ENCODE data around the gene CAVIN1.
"Not testable (repeated sequence)": the region's sequence is repeated elsewhere in the genome, so short reads cannot be mapped to it uniquely, and the experiment has no call there.

The CAVIN1 gene

GRCh38 chr17:42404326-42405055 lies 18.6 kb downstream of the CAVIN1 start:
- DNase-seq: no peak

GRCh38 chr17:42403150-42403549 lies 19.9 kb downstream of the CAVIN1 start:
- DNase-seq: no peak

DNA sequence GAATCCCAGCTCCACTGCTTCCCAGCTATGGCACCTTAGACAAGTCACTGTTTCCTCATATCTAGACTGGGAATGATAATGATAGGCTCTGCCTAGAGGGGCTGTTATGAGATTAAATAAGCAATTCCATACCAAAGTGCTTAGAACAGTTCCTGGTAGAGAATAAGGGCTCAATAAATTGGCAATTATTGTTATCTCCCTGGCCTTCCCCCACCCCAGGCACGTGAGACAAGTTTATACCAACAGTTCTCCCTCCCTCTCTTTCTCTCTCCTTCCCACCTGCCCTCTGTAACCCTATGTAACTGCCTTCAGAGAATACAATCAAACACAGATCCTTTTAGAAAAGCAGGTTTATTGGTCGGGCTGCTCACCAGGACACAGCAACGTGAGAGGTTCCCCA lies 20.9 kb downstream of the CAVIN1 start:
- no peak for DNase-seq

DNA sequence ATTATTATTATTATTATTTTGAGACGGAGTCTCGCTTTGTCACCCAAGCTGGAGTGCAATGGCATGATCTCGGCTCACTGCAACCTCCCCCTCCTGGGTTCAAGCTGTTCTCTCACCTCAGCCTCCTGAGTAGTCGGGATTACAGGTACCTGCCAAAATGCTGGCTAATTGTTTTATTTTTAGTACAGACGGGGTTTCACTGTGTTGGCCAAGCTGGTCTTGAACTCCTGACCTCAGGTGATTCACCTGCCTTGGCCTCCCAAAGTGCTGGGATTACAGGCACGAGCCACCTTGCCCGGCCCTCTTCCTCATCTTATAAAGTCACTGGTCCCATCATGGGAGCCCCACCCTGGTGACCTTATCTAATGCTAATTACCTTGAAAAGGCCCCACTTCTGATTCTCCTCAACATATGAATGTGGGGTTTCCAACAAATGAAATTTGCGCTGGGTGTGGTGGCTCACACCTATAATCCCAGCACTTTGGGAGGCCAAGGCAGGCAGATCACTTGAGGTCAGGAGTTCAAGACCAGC lies 22.1 kb downstream of the CAVIN1 start:
- DNase-seq: not testable (repeated sequence)

GRCh38 chr17:42399948-42400843 lies 22.9 kb downstream of the CAVIN1 start:
- no peak for DNase-seq

DNA sequence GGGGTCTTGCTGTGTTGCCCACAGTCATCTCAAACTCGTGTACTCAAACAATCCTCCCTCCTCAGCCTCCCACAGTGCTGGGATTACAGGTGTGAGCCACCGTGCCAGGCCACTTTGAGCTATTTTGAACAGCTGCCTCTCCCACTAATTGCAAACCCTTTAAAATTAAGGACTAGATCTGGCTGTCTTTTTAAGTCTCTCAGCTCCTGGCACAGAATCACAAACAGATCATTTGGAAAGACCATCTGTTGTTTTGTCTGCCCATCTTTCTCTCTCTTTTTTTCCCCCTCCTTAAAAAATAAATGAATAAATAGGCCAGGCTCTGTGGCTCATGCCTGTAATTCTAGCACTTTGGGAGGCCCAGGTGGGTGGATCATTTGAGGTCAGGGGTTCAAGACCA lies 23.9 kb downstream of the CAVIN1 start:
- no peak for DNase-seq

- not testable (repeated sequence) for DNase-seq
These were observed 27.5 kb downstream of the CAVIN1 start for GRCh38 chr17:42395601-42396000.

DNA sequence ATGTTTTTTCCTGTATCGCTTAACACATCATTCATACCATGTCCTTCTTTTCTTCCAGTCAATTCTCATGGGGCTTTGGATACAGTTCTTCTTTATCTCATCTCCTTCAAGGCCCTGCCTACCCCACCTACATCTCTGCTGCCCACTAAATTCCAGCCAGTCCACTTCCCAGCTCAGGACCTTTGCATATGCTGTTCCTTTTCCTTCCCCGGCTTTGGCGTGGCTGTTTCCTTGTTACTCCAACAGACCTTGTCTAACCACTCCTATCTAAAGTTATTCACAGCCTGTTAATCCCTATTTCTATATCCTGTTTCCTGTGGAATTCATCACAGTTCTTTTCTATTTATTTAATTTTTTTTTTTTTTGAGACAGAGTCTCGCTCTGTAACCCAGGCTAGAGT lies 28.2 kb downstream of the CAVIN1 start:
- no peak for DNase-seq

DNA sequence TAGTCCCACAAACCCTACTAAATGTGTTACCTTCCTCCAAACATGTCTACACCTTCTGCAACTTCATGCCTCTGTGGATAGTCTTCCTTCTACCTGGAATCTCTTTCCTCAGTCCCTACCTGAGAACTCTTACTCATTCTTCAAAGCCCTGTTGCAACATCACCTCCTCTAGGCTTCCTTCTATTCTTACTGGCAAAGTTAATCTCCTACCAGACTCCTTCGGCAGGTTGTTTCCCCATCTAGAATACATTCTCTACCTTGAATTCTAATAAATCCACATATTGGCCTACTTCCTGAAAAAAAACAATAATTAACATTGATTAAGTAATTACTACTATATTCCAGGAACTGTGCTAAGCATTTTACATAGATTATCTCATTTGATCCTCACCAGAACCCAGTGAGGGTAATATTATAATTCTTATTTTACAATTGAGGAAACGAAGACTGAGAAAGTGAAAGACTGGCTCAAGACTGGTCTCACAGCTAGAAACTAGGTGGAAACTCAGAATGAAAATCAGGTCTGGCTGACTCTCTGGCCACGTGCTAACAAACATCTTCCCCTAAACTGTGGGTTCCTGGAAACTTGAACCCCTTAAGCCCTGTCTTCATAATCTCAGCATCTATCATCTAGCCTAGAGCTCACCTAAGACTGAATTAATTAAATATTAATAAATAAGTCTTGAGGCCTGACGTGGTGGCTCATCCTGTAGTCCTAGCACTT lies 30.2 kb downstream of the CAVIN1 start:
- no peak for DNase-seq

DNA sequence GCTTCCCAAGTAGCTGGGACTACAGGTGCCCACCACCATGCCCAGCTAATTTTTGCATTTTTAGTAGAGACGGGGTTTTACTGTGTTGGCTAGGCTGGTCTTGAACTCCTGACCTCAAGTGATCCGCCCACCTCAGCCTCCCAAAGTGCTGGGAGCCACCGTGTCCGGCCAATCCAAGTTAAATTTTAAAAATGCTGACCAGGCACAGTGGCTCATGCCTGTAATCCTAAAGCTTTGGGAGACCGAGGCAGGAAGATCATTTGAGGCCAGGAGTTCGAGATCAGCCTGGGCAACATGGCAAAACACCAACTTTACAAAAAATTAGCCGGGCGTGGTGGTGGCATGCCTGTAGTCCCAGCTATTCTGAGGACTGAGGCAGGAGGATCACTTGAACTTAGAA lies 31.6 kb downstream of the CAVIN1 start:
- DNase-seq: not testable (repeated sequence)

DNA sequence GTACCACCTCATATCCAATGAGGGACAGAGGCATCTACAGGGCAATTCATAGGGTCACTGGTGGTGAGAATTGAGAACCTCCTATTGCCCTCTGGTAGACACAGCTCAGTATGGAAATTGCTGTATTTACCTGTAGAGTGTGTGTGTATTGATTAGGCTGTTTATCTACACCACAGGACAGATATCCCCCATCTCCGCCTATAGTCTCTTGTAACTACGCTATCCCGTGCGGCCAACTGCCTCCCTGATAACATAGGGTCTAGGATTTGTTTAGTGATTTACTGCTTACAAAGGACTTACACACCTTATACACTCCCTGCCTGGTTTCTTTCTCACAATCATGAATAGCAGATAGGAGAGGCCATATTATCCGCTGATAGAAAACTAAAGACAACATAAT lies 33.2 kb downstream of the CAVIN1 start:
- DNase-seq: no peak

- no peak for DNase-seq
These were observed 34.0 kb downstream of the CAVIN1 start for GRCh38 chr17:42389135-42389417.

DNA sequence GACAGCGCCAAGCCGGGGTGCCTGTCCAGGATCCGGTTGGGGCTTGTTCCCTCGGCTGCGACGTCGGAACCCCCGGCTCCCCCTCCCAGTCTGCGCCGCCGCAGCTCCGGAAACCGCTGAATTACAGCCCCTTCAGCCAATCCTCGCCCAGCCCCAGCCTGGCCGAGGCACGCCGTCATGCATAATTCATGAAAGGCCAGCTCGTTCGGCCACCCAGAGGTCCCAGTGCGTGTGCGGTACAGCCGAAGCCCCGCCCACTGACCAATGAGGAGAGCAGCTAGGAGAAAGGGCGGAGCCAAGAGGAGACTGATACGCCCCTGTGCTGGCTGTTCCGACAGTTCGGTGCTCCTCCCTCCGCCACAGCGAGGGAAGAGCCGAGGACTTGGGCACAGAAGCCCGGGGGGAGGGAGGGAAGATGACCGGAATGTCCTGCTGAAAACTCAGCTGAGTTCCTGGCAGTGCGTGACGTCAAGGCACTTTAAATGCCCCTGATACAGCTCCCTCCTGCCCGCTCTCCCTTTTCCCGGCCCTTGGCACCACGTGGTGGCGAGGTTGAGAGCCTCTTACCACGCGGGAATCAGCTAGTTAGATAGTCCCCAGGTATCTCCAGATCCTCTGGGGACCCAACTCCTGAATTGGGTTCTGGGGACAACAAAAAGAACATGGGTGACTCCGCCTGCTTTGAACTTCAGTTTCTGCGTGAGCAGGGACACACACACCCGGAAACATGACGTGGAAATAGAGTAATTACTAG lies 34.5 kb downstream of the CAVIN1 start, which contains the start of gene STAT3:
STAT3 (minus strand) TSS at position 62 of the 754 bp plus-strand sequence. CDS start 39,926 bp downstream, outside the sequence.
- peak; percentile 99 for DNase-seq

- DNase-seq: peak; percentile 31
These were observed 35.2 kb downstream of the CAVIN1 start for GRCh38 chr17:42387661-42388380.

DNA sequence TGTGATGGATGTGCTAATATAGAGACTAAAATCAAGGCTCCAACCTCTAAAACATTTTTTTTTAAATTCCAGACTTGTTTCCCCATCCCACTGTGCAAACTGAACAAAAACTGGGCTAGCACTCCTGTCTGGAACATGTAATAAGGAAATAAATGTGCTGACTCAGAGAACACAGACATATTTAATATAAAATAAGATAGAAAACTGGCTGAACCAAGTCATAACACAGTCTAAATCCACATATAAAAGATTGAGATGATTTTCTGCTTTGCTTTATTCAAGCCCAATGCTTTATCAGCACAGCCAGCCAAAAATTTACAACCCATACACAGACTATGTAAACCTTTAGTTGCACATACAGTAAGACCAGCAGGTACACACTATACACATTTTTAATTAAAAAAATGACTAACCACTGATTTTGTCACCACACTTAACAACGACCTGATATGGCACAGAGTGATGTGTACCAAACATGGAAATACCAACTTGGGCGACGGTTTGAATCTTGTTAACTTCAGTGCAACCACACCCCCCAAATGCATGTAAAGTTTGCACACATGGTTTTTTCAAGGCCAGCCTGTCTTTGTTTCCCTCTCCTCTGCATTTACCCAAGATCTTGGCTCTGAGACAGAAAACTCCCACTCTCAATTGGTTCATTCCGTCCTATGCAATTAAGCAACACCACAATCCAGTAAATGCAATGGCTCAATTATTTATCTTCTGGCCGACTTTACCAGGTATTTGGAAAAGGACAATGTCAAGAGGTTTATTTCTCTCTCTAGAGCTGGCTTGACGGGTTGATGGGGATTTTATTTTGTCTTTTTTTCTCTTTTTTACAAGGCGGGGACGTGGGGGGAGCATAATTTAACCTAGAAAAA lies 36.0 kb downstream of the CAVIN1 start:
- DNase-seq: peak; percentile 52

DNA sequence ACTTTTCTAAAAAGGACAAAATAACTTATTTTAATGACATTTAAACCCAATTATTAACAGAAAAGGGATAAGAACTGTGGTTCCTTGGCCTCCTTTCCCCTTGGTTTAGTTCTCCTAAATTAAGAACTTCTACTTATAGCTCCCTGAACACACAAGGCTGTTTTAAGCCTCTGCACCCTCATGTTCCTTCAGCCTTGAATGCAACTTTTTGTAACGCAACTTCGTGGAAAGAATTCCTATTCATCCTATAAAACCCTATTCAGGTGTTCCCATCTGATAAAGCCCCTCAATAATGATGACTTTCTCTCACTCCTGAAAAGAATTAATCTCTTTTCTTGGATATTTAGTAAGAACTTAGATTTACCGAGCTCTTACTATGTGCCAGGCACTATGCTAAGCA lies 41.2 kb downstream of the CAVIN1 start:
- DNase-seq: no peak

- no peak for DNase-seq
These were observed 42.1 kb downstream of the CAVIN1 start for GRCh38 chr17:42380935-42381334.

DNA sequence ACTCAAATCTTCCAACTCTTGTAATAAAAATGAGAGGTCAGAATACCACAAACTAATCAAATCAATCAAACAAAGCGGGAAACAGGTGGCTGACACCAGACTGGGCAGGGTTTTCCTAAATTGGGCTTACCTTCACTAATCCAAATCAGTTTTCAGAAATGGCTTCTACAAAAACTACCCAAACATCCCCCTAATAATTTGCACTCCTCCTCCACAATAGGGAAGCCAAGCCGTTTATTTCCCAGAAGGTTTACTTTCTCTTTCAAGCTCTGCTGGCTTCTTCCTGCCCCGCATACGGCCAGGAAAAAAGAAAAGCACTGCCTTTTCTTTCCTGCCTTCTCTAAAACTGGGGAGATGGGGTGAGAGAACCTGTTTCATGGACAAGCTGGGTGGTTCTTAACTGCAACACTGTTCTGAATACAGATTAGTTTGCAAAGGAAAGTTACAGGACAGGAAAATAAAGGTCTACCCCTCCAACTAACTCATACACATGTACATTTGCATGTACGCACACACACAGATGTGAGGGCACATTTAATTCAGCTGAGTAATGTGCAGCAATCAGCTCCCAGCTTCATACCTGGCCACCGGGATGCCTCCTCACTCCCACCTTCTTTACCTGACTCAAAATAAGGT lies 44.0 kb downstream of the CAVIN1 start:
- no peak for DNase-seq

GRCh38 chr17:42378359-42378958 lies 44.6 kb downstream of the CAVIN1 start:
- DNase-seq: no peak

DNA sequence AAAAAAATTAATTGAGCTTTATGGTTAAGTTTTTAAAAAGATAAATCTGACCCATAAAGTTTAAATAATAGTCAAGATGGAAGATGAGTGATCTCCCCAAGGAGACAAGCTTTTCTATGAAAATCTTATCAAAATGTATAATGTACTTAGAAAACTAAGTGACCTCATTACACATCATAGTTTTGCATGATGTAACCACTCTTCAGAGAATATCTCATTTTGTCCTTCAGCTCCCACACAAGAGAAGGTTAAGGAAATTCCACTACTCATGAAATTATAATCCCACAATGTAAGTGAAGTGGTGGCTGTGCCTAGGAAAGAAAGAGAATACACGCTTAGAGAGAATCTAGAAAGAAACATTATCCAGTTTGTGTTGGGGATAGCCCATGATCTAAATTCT lies 49.2 kb downstream of the CAVIN1 start:
- DNase-seq: no peak
